H1 (cell line): ENCODE results near the gene MYOM1. TPM values are rescaled to one million over a fixed set of nuclear protein-coding genes. Genes with fewer than 3 reads are reported as not detected.

ENCODE experiments used
- CBX5 ChIP-seq: fragments of 300-800, 300-1000 bp; sonication (generic); IDR thresholded peaks from 2 replicates; pipeline ENCODE4 v1.7.1; 2016; ENCODE audit warnings: antibody characterized with exemption, low read length, low read depth
- CBX8 ChIP-seq: fragments of 300-800, 300-1000 bp; sonication (generic); IDR thresholded peaks from 2 replicates; pipeline ENCODE4 v1.7.1; 2016; ENCODE audit warnings: low read depth, low read length, borderline replicate concordance
- GTF2F1 ChIP-seq: IDR thresholded peaks from 2 replicates; pipeline ENCODE4 v1.6.1; 2012; ENCODE audit warnings: low read depth, low read length, improper control_type of control experiment, borderline replicate concordance
- HDAC2 ChIP-seq, 2 experiments: fragments of 300-600 bp in 1 of 2; sonication (generic) in 1 of 2; IDR thresholded peaks; 2 replicates each; pipeline ENCODE4 v1.6.1; 2011 to 2012; ENCODE audit warnings: low read depth in 2 of 2, low read length in 2 of 2, mild to moderate bottlenecking in 2 of 2, moderate library complexity in 2 of 2, borderline replicate concordance in 1 of 2, inconsistent platforms in 1 of 2
- POLR2AphosphoS5 ChIP-seq: IDR thresholded peaks from 2 replicates; pipeline ENCODE4 v1.6.1; 2011; ENCODE audit warnings: low read depth, low read length
- RXRA ChIP-seq: IDR thresholded peaks from 2 replicates; pipeline ENCODE4 v1.6.1; 2011; ENCODE audit warnings: low read depth, mild to moderate bottlenecking, low read length, moderate library complexity; ENCODE audit not compliant: insufficient read depth
- TAF1 ChIP-seq: IDR thresholded peaks from 2 replicates; pipeline ENCODE4 v1.6.1; 2011; ENCODE audit warnings: mild to moderate bottlenecking, low read depth, low read length
- TAF7 ChIP-seq: optimal IDR thresholded peaks from 2 replicates; pipeline ENCODE3; 2011; ENCODE audit warnings: low read depth, mild to moderate bottlenecking, inconsistent platforms, low read length, moderate library complexity, borderline replicate concordance
- polyA plus RNA-seq, 7 experiments: library from polyadenylated mRNA; depleted of rRNA in 3 of 7; stranded (reverse) in 5 of 7; unstranded in 2 of 7; fragments of >200 nt in 5 of 7; fragments of 200-250 nt in 2 of 7; gene quantifications; 1 replicate in 5 of 7; 2 replicates in 1 of 7; 4 replicates in 1 of 7; pipeline versions ENCODE4 v1.2.1 to v1.2.3, GENCODE V29; 2011 to 2013; ENCODE audit warnings: missing spikeins in 2 of 7, mixed read lengths in 2 of 7
- total RNA-seq: library from RNA; stranded (reverse); fragmentation: NEBNext Ultra II Directional; extraction: Animal tissue kit (Norgen Biotek cat#: 25700); gene quantifications from 2 replicates; pipeline ENCODE4 v1.2.1, GENCODE V29; 2021

The MYOM1 gene
- total and polyA plus RNA-seq, 2 of the 8 experiments (the other 6 are each of a cell fraction or from before 2014, with no cell fraction given), result 0.06 to 0.32 TPM

DNA sequence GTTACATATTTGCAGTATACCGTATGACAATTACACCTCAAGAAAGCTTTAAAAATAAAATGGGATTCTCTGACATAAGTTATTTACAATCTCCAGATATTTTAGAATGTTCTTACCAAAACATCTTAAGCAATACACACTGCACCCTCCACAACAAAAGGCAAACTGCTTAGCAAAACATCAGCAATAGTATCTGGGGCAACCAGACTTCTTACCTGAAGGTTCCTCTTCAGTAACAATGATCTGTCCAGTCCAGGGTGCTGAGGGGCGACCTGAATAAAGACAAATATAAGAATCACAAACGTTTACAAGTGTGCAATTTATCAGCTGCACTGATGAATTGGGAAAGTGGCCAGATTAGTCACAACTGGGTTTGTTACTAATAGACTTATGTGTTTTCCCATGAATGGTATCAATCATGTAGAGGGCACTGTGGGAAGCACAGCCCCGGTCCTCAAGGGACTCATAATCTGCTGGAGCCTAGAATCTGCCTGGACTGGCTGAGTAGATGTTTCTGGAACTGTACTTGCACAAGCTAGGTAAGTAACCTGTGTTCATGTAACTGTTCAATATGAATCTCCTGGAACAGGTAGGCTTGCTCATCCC is 70.7 kb downstream of the MYOM1 start (continued):
- TF ChIP-seq POLR2AphosphoS5 (no peak), CBX8 (no peak), TAF1 (no peak), GTF2F1 (no peak), HDAC2 (IDR thresholded peaks at IDR 0.05; ENCODE audit: borderline replicate concordance in 1 of 2, low read depth in 2 of 2, low read length in 2 of 2) (no peak), CBX5 (no peak), TAF7 (no peak), RXRA (no peak)
- TF ChIP-seq, all 59 proteins: peak for 0
